Body of pancreas (tissue), 4 donors: ENCODE results near the gene DERL3.

ENCODE experiments used
- CTCF ChIP-seq, 7 experiments: fragments of 450-650 bp in 4 of 7; fragments of 200-600 bp in 3 of 7; sonication (generic) in 3 of 7; IDR thresholded peaks; one replicate each; pipeline ENCODE4 v1.5.1; 2016 to 2019; ENCODE audit warnings: antibody characterized with exemption in 7 of 7
- POLR2A ChIP-seq, 3 donors: fragments of 450-650 bp; IDR thresholded peaks; one replicate each; pipeline ENCODE4 v1.6.1; 2016; ENCODE audit warnings: antibody characterized with exemption in 3 of 3, mild to moderate bottlenecking in 2 of 3

GRCh38 chr22:23875801-23876200 is 37.0 kb upstream of the DERL3 start:
- TF ChIP-seq CTCF (IDR thresholded peaks at IDR 0.05), result no peak
- no peak for TF ChIP-seq POLR2A (IDR thresholded peaks at IDR 0.05)
